Right lobe of liver (tissue), 4 donors: ENCODE measurements around the gene DRC7.

Source experiments
- CTCF ChIP-seq, 4 donors: fragments of 200-600 bp in 3 of 4; fragments of 450-650 bp in 1 of 4; IDR thresholded peaks; one replicate each; pipeline versions ENCODE4 v1.5.1 to v1.8.0; 2016 to 2022; ENCODE audit warnings: antibody characterized with exemption in 4 of 4, mild to moderate bottlenecking in 2 of 4
- POLR2A ChIP-seq: fragments of 450-650 bp; IDR thresholded peaks from one replicate; pipeline ENCODE4 v1.6.1; 2017; ENCODE audit warnings: antibody characterized with exemption, mild to moderate bottlenecking
- donor health status: DM: no; HTN: no; CAD: no.
- donor health status: DM: no; HTN: no; CAD: no.
- donor health status: DM: no; HTN: yes; CAD: no.

GRCh38 chr16:57649846-57650245, 44.8 kb upstream of the DRC7 start:
- TF ChIP-seq CTCF (IDR thresholded peaks at IDR 0.05) (no peak), POLR2A (no peak)
